Ovary (tissue), 3 donors: ENCODE results near the gene PTCHD1.

Source experiments
- CTCF ChIP-seq, 3 donors: fragments of 450-650 bp in 2 of 3; fragments of 200-600 bp in 1 of 3; IDR thresholded peaks; one replicate each; pipeline versions ENCODE4 v1.5.1 to v1.8.0; 2016 to 2022; ENCODE audit warnings: antibody characterized with exemption in 3 of 3, mild to moderate bottlenecking in 1 of 3
- POLR2A ChIP-seq: fragments of 450-650 bp; IDR thresholded peaks from one replicate; pipeline ENCODE4 v1.6.1; 2017; ENCODE audit warnings: antibody characterized with exemption, mild to moderate bottlenecking, moderate library complexity
- donor health status: DM: no; HTN: no; CAD: no.

DNA sequence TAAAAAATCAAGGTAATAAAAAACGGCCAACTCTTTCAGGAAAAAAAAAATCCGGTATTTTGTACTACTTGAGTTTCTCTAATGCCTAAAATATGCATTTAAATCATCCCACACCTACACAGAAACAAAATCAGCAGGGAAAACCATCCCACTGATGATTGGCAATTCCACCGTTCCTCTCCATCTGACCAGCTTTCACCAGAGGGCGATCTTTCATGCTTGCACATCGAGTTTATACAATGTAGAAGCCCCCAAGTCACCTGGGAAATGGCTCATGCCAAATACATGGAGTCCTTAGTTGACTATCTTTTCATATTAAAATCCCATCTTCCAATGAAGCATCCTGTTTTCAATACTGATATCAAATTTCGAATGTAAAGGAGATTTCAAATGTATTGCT lies 69.2 kb downstream of the PTCHD1 start:
- no peak for TF ChIP-seq CTCF (IDR thresholded peaks at IDR 0.05)
- TF ChIP-seq POLR2A = no peak
